Ishikawa (cell line): Measurements from ENCODE around the gene PCNT.

Experiments
- CEBPB ChIP-seq: IDR thresholded peaks from 2 replicates; pipeline ENCODE4 v1.6.1; 2012
- CREB1 ChIP-seq: IDR thresholded peaks from 2 replicates; pipeline ENCODE4 v1.6.1; 2012; ENCODE audit warnings: low read depth
- EGR1 ChIP-seq: IDR thresholded peaks from 2 replicates; pipeline ENCODE4 v1.6.1; 2012
- EP300 ChIP-seq: IDR thresholded peaks from 2 replicates; pipeline ENCODE4 v1.6.1; 2012; ENCODE audit warnings: borderline replicate concordance
- FOXM1 ChIP-seq: IDR thresholded peaks from 2 replicates; pipeline ENCODE4 v1.6.1; 2012; ENCODE audit warnings: low read depth, borderline replicate concordance
- MAX ChIP-seq: IDR thresholded peaks from 2 replicates; pipeline ENCODE4 v1.6.1; 2012
- NFIC ChIP-seq: IDR thresholded peaks from 2 replicates; pipeline ENCODE4 v1.6.1; 2012
- RAD21 ChIP-seq: IDR thresholded peaks from 2 replicates; pipeline ENCODE4 v1.6.1; 2012; ENCODE audit warnings: low read depth
- REST ChIP-seq: IDR thresholded peaks from 2 replicates; pipeline ENCODE4 v1.6.1; 2012; ENCODE audit warnings: low read depth, mild to moderate bottlenecking
- TAF1 ChIP-seq: IDR thresholded peaks from 2 replicates; pipeline ENCODE4 v1.6.1; 2012; ENCODE audit warnings: low read depth, mild to moderate bottlenecking
- TCF12 ChIP-seq: IDR thresholded peaks from 2 replicates; pipeline ENCODE4 v1.6.1; 2012; ENCODE audit warnings: low read depth
- TEAD4 ChIP-seq: IDR thresholded peaks from 2 replicates; pipeline ENCODE4 v1.6.1; 2012
- USF1 ChIP-seq: IDR thresholded peaks from 2 replicates; pipeline ENCODE4 v1.6.1; 2012
- YY1 ChIP-seq: IDR thresholded peaks from 2 replicates; pipeline ENCODE4 v1.6.1; 2012; ENCODE audit warnings: low read depth
- ZBTB7A ChIP-seq: IDR thresholded peaks from 2 replicates; pipeline ENCODE4 v1.6.1; 2012; ENCODE audit warnings: low read depth

Gene PCNT

GRCh38 chr21:46421191-46421750, 97.3 kb downstream of the PCNT start:
- no peak for TF ChIP-seq EP300
- no peak for TF ChIP-seq TCF12
- no peak for TF ChIP-seq TEAD4
- TF ChIP-seq FOXM1, result no peak
- no peak for TF ChIP-seq ZBTB7A
- no peak for TF ChIP-seq MAX
- TF ChIP-seq USF1, result no peak
- no peak for TF ChIP-seq CREB1
- TF ChIP-seq NFIC, result no peak
- TF ChIP-seq REST, result no peak

GRCh38 chr21:46421756-46422555, 98.0 kb downstream of the PCNT start:
- TF ChIP-seq TCF12, result no peak
- TF ChIP-seq MAX, result no peak

- no peak for TF ChIP-seq TCF12
- no peak for TF ChIP-seq CREB1
- no peak for TF ChIP-seq NFIC
- no peak for TF ChIP-seq RAD21
- TF ChIP-seq EP300, result no peak
- no peak for TF ChIP-seq ZBTB7A
- TF ChIP-seq USF1, result no peak
- no peak for TF ChIP-seq FOXM1
- no peak for TF ChIP-seq REST
- no peak for TF ChIP-seq CEBPB
- TF ChIP-seq TAF1, result no peak
- TF ChIP-seq TEAD4, result no peak
- no peak for TF ChIP-seq EGR1
- TF ChIP-seq MAX, result no peak
Observed at GRCh38 chr21:46422636-46423241, 98.8 kb downstream of the PCNT start.

- TF ChIP-seq CREB1 (no peak), TAF1 (no peak), EP300 (no peak)
Observed at GRCh38 chr21:46423546-46424038, 99.6 kb downstream of the PCNT start.

GRCh38 chr21:46424039-46424591, 100.2 kb downstream of the PCNT start:
- TF ChIP-seq TCF12 (no peak), MAX (no peak), ZBTB7A (no peak), CREB1 (no peak), USF1 (no peak), NFIC (no peak), YY1 (no peak), CEBPB (no peak), TEAD4 (no peak), EGR1 (no peak), EP300 (no peak)
